GM12878 (cell line): Measurements from ENCODE around the gene S100A9. TPM values are rescaled to one million over a fixed set of nuclear protein-coding genes. Genes with fewer than 3 reads are reported as not detected.

Experiments used
- ATAC-seq: fragments of 200-7000 bp; cut with Tn5 transposase; 3 replicates; pipeline ENCODE4 v1.9.1; 2020; ENCODE audit warnings: mild to moderate bottlenecking, moderate library complexity
- BruUV-seq: library from RNA; stranded (reverse); fragments of 400-500 nt; replicated peaks from 2 replicates; lab custom pipeline; 2021; lab: Mats Ljungman, UMichigan
- CTCF ChIA-PET: fragments of 300-600 bp; sonication (Branson Sonifier 250); formaldehyde crosslinking; extraction: SDS; loops from one replicate; lab custom pipeline; 2021; ENCODE audit warnings: inconsistent platforms; lab: Yijun Ruan, JAX
- POLR2A ChIA-PET: fragments of 350-600 bp; formaldehyde crosslinking; extraction: SDS; loops from one replicate; lab custom pipeline; 2021; ENCODE audit warnings: inconsistent platforms; lab: Charles Lee
- RAD21 ChIA-PET: fragments of 300-600 bp; sonication (Branson Sonifier 250); formaldehyde crosslinking; loops from one replicate; lab custom pipeline; 2023; ENCODE audit warnings: antibody characterized with exemption; ENCODE audit not compliant: unreplicated experiment; lab: Charles Lee
- SMC1A ChIA-PET: fragments of 300-600 bp; sonication (Branson Sonifier 250); formaldehyde crosslinking; loops from one replicate; lab custom pipeline; 2023; ENCODE audit not compliant: unreplicated experiment, uncharacterized antibody; lab: Charles Lee
- DNase-seq: peaks from one replicate; pipeline ENCODE4 v3.0.0-alpha.2; 2011; ENCODE audit warnings: low read depth, low spot score
- FAIRE-seq: peaks from 3 replicates; lab custom pipeline; 2011; peaks lifted over from hg19 to GRCh38; lab: Jason Lieb, UNC
- H2AFZ ChIP-seq: 2 replicates; pipeline ENCODE4 v1.6.0; 2011; ENCODE audit warnings: low read depth, low read length, control low read depth; ENCODE audit not compliant: control insufficient read depth
- H3K27ac ChIP-seq: 2 replicates; pipeline ENCODE4 v1.5.1; 2011; ENCODE audit warnings: control low read depth; ENCODE audit not compliant: control insufficient read depth, insufficient read depth
- H3K27me3 ChIP-seq, 2 experiments: replicated peaks in 1 of 2; 2 replicates each; pipeline versions ENCODE4 v1.6.0 to v1.6.1; 2011; ENCODE audit warnings: low read length in 1 of 2; ENCODE audit not compliant: control insufficient read depth in 2 of 2, insufficient read depth in 2 of 2
- H3K36me3 ChIP-seq, 2 experiments: 2 replicates each; pipeline ENCODE4 v1.5.1; 2011; ENCODE audit warnings: low read length in 1 of 2; ENCODE audit not compliant: control insufficient read depth in 2 of 2, insufficient read depth in 2 of 2
- H3K4me1 ChIP-seq: 2 replicates; pipeline ENCODE4 v1.6.1; 2011; ENCODE audit warnings: mild to moderate bottlenecking, low read length, moderate library complexity, mixed read lengths; ENCODE audit not compliant: control insufficient read depth, insufficient read depth
- H3K4me2 ChIP-seq: 2 replicates; pipeline ENCODE4 v1.6.0; 2011; ENCODE audit warnings: control low read depth; ENCODE audit not compliant: control insufficient read depth, insufficient read depth
- H3K4me3 ChIP-seq: fragments of 200-600 bp; sonication (generic); 2 replicates; pipeline ENCODE4 v1.5.1; 2016
- H3K79me2 ChIP-seq: 2 replicates; pipeline ENCODE4 v1.6.0; 2011; ENCODE audit warnings: low read length; ENCODE audit not compliant: control insufficient read depth, insufficient read depth
- H3K9ac ChIP-seq: 2 replicates; pipeline ENCODE4 v1.8.0; 2011; ENCODE audit warnings: low read length, control low read depth, mixed read lengths; ENCODE audit not compliant: control insufficient read depth, insufficient read depth
- H3K9me3 ChIP-seq: replicated peaks from 3 replicates; pipeline ENCODE4 v1.5.1; 2011; ENCODE audit warnings: mild to moderate bottlenecking, low read length; ENCODE audit not compliant: control insufficient read depth, insufficient read depth
- H4K20me1 ChIP-seq: 2 replicates; pipeline ENCODE4 v1.6.0; 2011; ENCODE audit not compliant: control insufficient read depth, insufficient read depth
- FOS ChIP-seq: IDR thresholded peaks from 3 replicates; pipeline ENCODE4 v1.6.1; 2011; ENCODE audit warnings: borderline replicate concordance; ENCODE audit not compliant: insufficient read length; ENCODE audit errors: extremely low read depth
- KAT2A ChIP-seq: conservative IDR thresholded peaks from 2 replicates; pipeline ENCODE4 v1.6.1; 2011; ENCODE audit warnings: low read depth, low read length; ENCODE audit not compliant: control insufficient read depth
- PML ChIP-seq: IDR thresholded peaks from 2 replicates; pipeline ENCODE4 v1.6.1; 2012; ENCODE audit warnings: low read length, inconsistent platforms
- RAD21 ChIP-seq: IDR thresholded peaks from 2 replicates; pipeline ENCODE4 v1.6.1; 2011; ENCODE audit warnings: mild to moderate bottlenecking, low read depth, low read length, moderate library complexity; ENCODE audit not compliant: insufficient read depth
- WGBS: methylation state at CpG from one replicate; pipeline ENCODE4 v1.1.6; 2016; ENCODE audit warnings: low lambda C conversion rate; ENCODE audit not compliant: insufficient replicate concordance, insufficient coverage; ENCODE audit errors: missing lambda C conversion rate; 5-methylcytosine and 5-hydroxymethylcytosine counted together
- in situ Hi-C: fragments of 300-500 bp; cut with MboI; formaldehyde crosslinking; loops from 9 replicates; pipeline ENCODE4 v1.14.3; 2018; ENCODE audit warnings: mixed read lengths
- intact Hi-C: fragments of 100-400 bp; cut with micrococcal nuclease; formaldehyde crosslinking; loops from one replicate; pipeline ENCODE4 v1.14.2; 2022; ENCODE audit not compliant: unreplicated experiment
- polyA plus RNA-seq, 11 experiments: library from polyadenylated mRNA; depleted of rRNA in 4 of 11; unstranded in 6 of 11; stranded (reverse) in 5 of 11; fragments of >200 nt; fragmentation: Nextera tagmentation in 4 of 11; fragmentation: Illumina TruSeq in 1 of 11; extraction: Ambion mirVana in 4 of 11; extraction: Trizol in 1 of 11; gene quantifications; 1 replicate in 1 of 11; 2 replicates in 10 of 11; pipeline versions ENCODE4 v1.2.1 to v1.2.3, GENCODE V29; 2011 to 2016; ENCODE audit warnings: inconsistent platforms in 2 of 11, missing spikeins in 2 of 11, low read depth in 1 of 11
- total RNA-seq, 4 experiments: library from RNA; depleted of rRNA in 3 of 4; stranded (reverse); fragments of >200 nt in 3 of 4; fragmentation: Illumina TruSeq in 1 of 4; extraction: Trizol in 1 of 4; gene quantifications; 2 replicates each; pipeline versions ENCODE4 v1.2.1 to v1.2.3, GENCODE V29; 2013 to 2021
- TF ChIP-seq, protein P1 (sequence below), 3 experiments: IDR thresholded peaks in 2 of 3; conservative IDR thresholded peaks in 1 of 3; 2 replicates each; pipeline ENCODE4 v1.5.1; 2011; ENCODE audit warnings: low read depth in 3 of 3, low read length in 3 of 3, mild to moderate bottlenecking in 3 of 3, control low read depth in 2 of 3, moderate library complexity in 2 of 3, inconsistent platforms in 1 of 3, mixed read lengths in 1 of 3; ENCODE audit not compliant: control insufficient read depth in 2 of 3, insufficient read depth in 1 of 3; ENCODE audit errors: extremely low read depth in 1 of 3
- TF ChIP-seq, protein P2 (sequence below): fragments of 450-650 bp; IDR thresholded peaks from 2 replicates; pipeline ENCODE4 v1.6.1; 2016; ENCODE audit warnings: mild to moderate bottlenecking

Gene S100A9
- total and polyA plus RNA-seq, 10 of the 15 experiments (the other 5 are each of a cell fraction or from before 2014, with no cell fraction given): 0.22 to 1.7 (median 0.49) TPM; not detected in 3

DNA sequence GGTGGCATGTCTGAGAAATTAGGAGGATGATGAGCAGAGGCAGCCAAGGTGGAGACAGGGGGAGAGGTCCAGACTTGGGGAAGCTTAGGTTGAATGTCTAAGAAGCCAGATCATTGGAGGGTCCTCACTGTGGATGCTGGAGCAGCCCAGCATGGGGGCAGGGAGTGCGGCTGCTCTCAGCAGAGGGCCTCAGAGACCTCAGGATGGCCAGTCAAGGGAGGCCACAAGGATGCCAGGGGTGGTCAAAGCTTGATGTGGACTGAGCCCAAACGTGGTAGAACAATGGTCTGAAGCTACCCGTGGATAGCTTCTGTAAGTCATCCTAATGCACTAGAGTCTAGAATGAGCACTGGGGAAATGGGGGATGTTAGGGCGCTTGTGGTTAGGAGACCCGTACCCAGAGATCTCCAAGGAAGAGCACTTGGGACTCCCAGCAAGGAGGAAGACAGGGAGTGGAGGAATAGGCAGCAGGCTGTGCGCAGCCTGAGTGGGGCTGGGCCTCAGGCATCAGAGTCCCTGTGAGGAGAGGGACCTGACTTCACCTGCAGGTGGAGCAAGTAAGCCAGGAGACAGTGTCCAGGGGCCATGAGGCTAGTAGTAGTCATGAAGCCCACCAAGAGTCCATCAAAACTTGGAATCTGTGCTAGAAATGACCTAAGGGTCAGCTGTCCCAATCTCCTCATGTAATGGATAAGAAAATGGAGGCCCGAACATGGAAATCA is 4.3 kb upstream of the S100A9 start:
- Histone ChIP-seq H3K9ac (no peak overlapping the region), H3K79me2 (no peaks in the 10 kb centered on the region), H4K20me1 (no peaks in the 10 kb centered on the region), H3K4me1 (peaks cover 12% of the 10 kb centered on the region), H3K4me2 (no peak overlapping the region), H3K27ac (no peak overlapping the region), H3K27me3 (no peaks in the 10 kb centered on the region), H2AFZ (no peak overlapping the region), H3K36me3 (no peaks in the 10 kb centered on the region), H3K4me3 (no peak overlapping the region), H3K9me3 (no peaks in the 10 kb centered on the region)
- in situ Hi-C loops (loop anchor here (5.0 kb wide), 1 partner anchor 144 kb away; no protein-coding TSS in a partner anchor), intact Hi-C loops (loop anchor here (2.0 kb wide), 1 partner anchor 215 kb away; no protein-coding TSS in a partner anchor)
- CTCF ChIA-PET: interaction anchor here (0.5 to 8.6 kb wide), 37 partner anchors 9 to 952 kb away, joined by 3 to 326 read pairs (median 4); partner anchors contain the start of genes LORICRIN and PGLYRP3
- ATAC-seq: peak; percentile 59
- RAD21 ChIA-PET: interaction anchor here (0.6 to 8.4 kb wide), 11 partner anchors 9 to 379 kb away, joined by 3 to 94 read pairs (median 4); partner anchors contain the start of gene PGLYRP3
- WGBS: 23% methylated on average over 7 of the region's 7 CpGs
- BruUV-seq: no TSS peak
- no peak for FAIRE-seq
- POLR2A ChIA-PET: no interaction called here
- DNase-seq: no peak
- TF ChIP-seq, protein P1, sequence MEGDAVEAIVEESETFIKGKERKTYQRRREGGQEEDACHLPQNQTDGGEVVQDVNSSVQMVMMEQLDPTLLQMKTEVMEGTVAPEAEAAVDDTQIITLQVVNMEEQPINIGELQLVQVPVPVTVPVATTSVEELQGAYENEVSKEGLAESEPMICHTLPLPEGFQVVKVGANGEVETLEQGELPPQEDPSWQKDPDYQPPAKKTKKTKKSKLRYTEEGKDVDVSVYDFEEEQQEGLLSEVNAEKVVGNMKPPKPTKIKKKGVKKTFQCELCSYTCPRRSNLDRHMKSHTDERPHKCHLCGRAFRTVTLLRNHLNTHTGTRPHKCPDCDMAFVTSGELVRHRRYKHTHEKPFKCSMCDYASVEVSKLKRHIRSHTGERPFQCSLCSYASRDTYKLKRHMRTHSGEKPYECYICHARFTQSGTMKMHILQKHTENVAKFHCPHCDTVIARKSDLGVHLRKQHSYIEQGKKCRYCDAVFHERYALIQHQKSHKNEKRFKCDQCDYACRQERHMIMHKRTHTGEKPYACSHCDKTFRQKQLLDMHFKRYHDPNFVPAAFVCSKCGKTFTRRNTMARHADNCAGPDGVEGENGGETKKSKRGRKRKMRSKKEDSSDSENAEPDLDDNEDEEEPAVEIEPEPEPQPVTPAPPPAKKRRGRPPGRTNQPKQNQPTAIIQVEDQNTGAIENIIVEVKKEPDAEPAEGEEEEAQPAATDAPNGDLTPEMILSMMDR (IDR thresholded peaks at IDR 0.05 in 2 of 3, conservative IDR thresholded peaks at IDR 0.05 in 1 of 3; ENCODE audit: control insufficient read depth in 2 of 3, extremely low read depth in 1 of 3, insufficient read depth in 1 of 3, low read depth in 3 of 3, low read length in 3 of 3): peak; percentile 27 to 62 (median 52); a peak in 4 of 6 replicates
- TF ChIP-seq FOS (no peak), KAT2A (no peak), RAD21 (peak; percentile 37; the same call in 1 of the 2 replicates), PML (no peak)
- TF ChIP-seq, protein P2, sequence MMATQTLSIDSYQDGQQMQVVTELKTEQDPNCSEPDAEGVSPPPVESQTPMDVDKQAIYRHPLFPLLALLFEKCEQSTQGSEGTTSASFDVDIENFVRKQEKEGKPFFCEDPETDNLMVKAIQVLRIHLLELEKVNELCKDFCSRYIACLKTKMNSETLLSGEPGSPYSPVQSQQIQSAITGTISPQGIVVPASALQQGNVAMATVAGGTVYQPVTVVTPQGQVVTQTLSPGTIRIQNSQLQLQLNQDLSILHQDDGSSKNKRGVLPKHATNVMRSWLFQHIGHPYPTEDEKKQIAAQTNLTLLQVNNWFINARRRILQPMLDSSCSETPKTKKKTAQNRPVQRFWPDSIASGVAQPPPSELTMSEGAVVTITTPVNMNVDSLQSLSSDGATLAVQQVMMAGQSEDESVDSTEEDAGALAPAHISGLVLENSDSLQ: no peak
- SMC1A ChIA-PET: interaction anchor here (0.6 to 6.2 kb wide), 16 partner anchors 8 to 219 kb away, joined by 3 to 106 read pairs (median 4); partner anchors contain the start of genes PGLYRP3 and S100A2
